HepG2 (cell line): ENCODE results near the gene ZMYND8.

ENCODE experiments used
- GATAD1 ChIP-seq: IDR thresholded peaks from 2 replicates; pipeline ENCODE4 v1.6.1; 2016; ENCODE audit warnings: missing genetic modification reagents, missing compliant biosample characterization
- NKX3-1 ChIP-seq: sonication (generic); formaldehyde crosslinking; IDR thresholded peaks from 2 replicates; pipeline ENCODE4 v1.5.0; 2020; ENCODE audit warnings: missing genetic modification reagents
- PCBP1 ChIP-seq: fragments of 200-400 bp; formaldehyde crosslinking; IDR thresholded peaks from 2 replicates; pipeline ENCODE4 v1.6.1; 2017; ENCODE audit warnings: mild to moderate bottlenecking, low read depth, low read length, borderline replicate concordance
- POLR2AphosphoS5 ChIP-seq: IDR thresholded peaks from 2 replicates; pipeline ENCODE4 v1.6.1; 2012; ENCODE audit warnings: low read depth, low read length
- SMAD1 ChIP-seq: sonication (generic); formaldehyde crosslinking; IDR thresholded peaks from 2 replicates; pipeline ENCODE4 v1.4.0; 2020; ENCODE audit warnings: missing genetic modification reagents, low read depth, mild to moderate bottlenecking, borderline replicate concordance
- TCF12 ChIP-seq, 2 experiments: fragments of 450-650 bp in 1 of 2; sonication (generic) in 1 of 2; formaldehyde crosslinking in 1 of 2; IDR thresholded peaks; 2 replicates each; pipeline versions ENCODE4 v1.6.1 to v1.8.0; 2017 to 2022; ENCODE audit warnings: antibody characterized with exemption in 1 of 2, mild to moderate bottlenecking in 1 of 2, missing genetic modification reagents in 1 of 2, moderate library complexity in 1 of 2
- ZSCAN30 ChIP-seq: sonication (generic); formaldehyde crosslinking; IDR thresholded peaks from 2 replicates; pipeline ENCODE4 v1.5.0; 2020; ENCODE audit warnings: mild to moderate bottlenecking, missing genetic modification reagents
- TF ChIP-seq, protein P1 (sequence below): sonication (generic); formaldehyde crosslinking; IDR thresholded peaks from 2 replicates; pipeline ENCODE4 v1.5.0; 2020; ENCODE audit warnings: mild to moderate bottlenecking, missing genetic modification reagents, moderate library complexity
- TF ChIP-seq, protein P2 (sequence below): sonication (generic); formaldehyde crosslinking; IDR thresholded peaks from 2 replicates; pipeline ENCODE4 v1.5.1; 2020; ENCODE audit warnings: mild to moderate bottlenecking, missing genetic modification reagents, moderate library complexity

- TF ChIP-seq TCF12 (IDR thresholded peaks at IDR 0.05): no peak
- no peak for TF ChIP-seq TCF12 (CRISPR knock-in tag; IDR thresholded peaks at IDR 0.05)
- TF ChIP-seq GATAD1 (CRISPR knock-in tag): no peak
- TF ChIP-seq, protein P1, sequence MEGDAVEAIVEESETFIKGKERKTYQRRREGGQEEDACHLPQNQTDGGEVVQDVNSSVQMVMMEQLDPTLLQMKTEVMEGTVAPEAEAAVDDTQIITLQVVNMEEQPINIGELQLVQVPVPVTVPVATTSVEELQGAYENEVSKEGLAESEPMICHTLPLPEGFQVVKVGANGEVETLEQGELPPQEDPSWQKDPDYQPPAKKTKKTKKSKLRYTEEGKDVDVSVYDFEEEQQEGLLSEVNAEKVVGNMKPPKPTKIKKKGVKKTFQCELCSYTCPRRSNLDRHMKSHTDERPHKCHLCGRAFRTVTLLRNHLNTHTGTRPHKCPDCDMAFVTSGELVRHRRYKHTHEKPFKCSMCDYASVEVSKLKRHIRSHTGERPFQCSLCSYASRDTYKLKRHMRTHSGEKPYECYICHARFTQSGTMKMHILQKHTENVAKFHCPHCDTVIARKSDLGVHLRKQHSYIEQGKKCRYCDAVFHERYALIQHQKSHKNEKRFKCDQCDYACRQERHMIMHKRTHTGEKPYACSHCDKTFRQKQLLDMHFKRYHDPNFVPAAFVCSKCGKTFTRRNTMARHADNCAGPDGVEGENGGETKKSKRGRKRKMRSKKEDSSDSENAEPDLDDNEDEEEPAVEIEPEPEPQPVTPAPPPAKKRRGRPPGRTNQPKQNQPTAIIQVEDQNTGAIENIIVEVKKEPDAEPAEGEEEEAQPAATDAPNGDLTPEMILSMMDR (CRISPR knock-in tag): no peak
- TF ChIP-seq SMAD1 (CRISPR knock-in tag): 0 out of 2 replicates have a peak, but pooled peaks have one; percentile 41
- TF ChIP-seq POLR2AphosphoS5: no peak; the same call in 1 of the 2 replicates
- no peak for TF ChIP-seq ZSCAN30 (CRISPR knock-in tag)
- TF ChIP-seq, protein P2, sequence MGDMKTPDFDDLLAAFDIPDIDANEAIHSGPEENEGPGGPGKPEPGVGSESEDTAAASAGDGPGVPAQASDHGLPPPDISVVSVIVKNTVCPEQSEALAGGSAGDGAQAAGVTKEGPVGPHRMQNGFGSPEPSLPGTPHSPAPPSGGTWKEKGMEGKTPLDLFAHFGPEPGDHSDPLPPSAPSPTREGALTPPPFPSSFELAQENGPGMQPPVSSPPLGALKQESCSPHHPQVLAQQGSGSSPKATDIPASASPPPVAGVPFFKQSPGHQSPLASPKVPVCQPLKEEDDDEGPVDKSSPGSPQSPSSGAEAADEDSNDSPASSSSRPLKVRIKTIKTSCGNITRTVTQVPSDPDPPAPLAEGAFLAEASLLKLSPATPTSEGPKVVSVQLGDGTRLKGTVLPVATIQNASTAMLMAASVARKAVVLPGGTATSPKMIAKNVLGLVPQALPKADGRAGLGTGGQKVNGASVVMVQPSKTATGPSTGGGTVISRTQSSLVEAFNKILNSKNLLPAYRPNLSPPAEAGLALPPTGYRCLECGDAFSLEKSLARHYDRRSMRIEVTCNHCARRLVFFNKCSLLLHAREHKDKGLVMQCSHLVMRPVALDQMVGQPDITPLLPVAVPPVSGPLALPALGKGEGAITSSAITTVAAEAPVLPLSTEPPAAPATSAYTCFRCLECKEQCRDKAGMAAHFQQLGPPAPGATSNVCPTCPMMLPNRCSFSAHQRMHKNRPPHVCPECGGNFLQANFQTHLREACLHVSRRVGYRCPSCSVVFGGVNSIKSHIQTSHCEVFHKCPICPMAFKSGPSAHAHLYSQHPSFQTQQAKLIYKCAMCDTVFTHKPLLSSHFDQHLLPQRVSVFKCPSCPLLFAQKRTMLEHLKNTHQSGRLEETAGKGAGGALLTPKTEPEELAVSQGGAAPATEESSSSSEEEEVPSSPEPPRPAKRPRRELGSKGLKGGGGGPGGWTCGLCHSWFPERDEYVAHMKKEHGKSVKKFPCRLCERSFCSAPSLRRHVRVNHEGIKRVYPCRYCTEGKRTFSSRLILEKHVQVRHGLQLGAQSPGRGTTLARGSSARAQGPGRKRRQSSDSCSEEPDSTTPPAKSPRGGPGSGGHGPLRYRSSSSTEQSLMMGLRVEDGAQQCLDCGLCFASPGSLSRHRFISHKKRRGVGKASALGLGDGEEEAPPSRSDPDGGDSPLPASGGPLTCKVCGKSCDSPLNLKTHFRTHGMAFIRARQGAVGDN: no peak
- no peak for TF ChIP-seq PCBP1
- TF ChIP-seq NKX3-1 (CRISPR knock-in tag): no peak
Measured at GRCh38 chr20:47355489-47356219, 845 bp downstream of the ZMYND8 start.
